PC-9 (cell line): ENCODE data around the gene AGMO. TPM values are rescaled to one million over a fixed set of nuclear protein-coding genes. Genes with fewer than 3 reads are reported as not detected.

ENCODE experiments used
- BruUV-seq: library from RNA; stranded (reverse); fragments of 400-500 nt; replicated peaks from 2 replicates; lab custom pipeline; 2021; lab: Mats Ljungman, UMichigan
- CTCF ChIA-PET: fragments of 300-600 bp; sonication (Branson Sonifier 250); formaldehyde crosslinking; loops from one replicate; lab custom pipeline; 2022; ENCODE audit warnings: antibody characterized with exemption; lab: Charles Lee
- POLR2A ChIA-PET: fragments of 300-600 bp; sonication (Branson Sonifier 250); formaldehyde crosslinking; loops from one replicate; lab custom pipeline; 2022; ENCODE audit warnings: antibody characterized with exemption; ENCODE audit not compliant: unreplicated experiment; lab: Charles Lee
- DNase-seq, 2 experiments: peaks; one replicate each; pipeline versions ENCODE4 v3.0.0 to v3.0.0-alpha.2; 2015 to 2022; ENCODE audit warnings: mixed read lengths in 1 of 2
- H2AFZ ChIP-seq: fragments of 200-600 bp; sonication (generic); 2 replicates; pipeline ENCODE4 v1.8.1; 2017; ENCODE audit warnings: antibody characterized with exemption
- H3F3A ChIP-seq: fragments of 200-600 bp; sonication (generic); 2 replicates; pipeline ENCODE4 v1.8.1; 2017; ENCODE audit warnings: antibody characterized with exemption, mild to moderate bottlenecking, low read depth; ENCODE audit not compliant: insufficient read depth
- H3K27ac ChIP-seq: fragments of 200-600 bp; sonication (generic); 2 replicates; pipeline ENCODE4 v1.6.1; 2016; ENCODE audit warnings: mixed run types
- H3K27me3 ChIP-seq: fragments of 200-600 bp; sonication (generic); 2 replicates; pipeline ENCODE4 v1.6.1; 2016; ENCODE audit warnings: low read depth, mixed run types; ENCODE audit not compliant: insufficient read depth
- H3K36me3 ChIP-seq: fragments of 200-600 bp; sonication (generic); 2 replicates; pipeline ENCODE4 v1.6.1; 2016; ENCODE audit warnings: low read depth, mixed run types
- H3K4me1 ChIP-seq: fragments of 200-600 bp; sonication (generic); replicated peaks from 2 replicates; pipeline ENCODE4 v1.6.1; 2016; ENCODE audit warnings: mixed run types; ENCODE audit not compliant: insufficient read depth
- H3K4me2 ChIP-seq: fragments of 200-600 bp; sonication (generic); 2 replicates; pipeline ENCODE4 v1.6.1; 2017; ENCODE audit warnings: mixed run types
- H3K4me3 ChIP-seq: fragments of 200-600 bp; sonication (generic); 2 replicates; pipeline ENCODE4 v1.6.1; 2016; ENCODE audit warnings: mixed run types
- H3K79me2 ChIP-seq: fragments of 200-600 bp; sonication (generic); 2 replicates; pipeline ENCODE4 v1.6.1; 2017; ENCODE audit warnings: low read depth, mixed run types
- H3K9me2 ChIP-seq: fragments of 200-600 bp; sonication (generic); 2 replicates; pipeline ENCODE4 v1.8.1; 2017; ENCODE audit warnings: mild to moderate bottlenecking; ENCODE audit not compliant: insufficient read depth
- H3K9me3 ChIP-seq: fragments of 200-600 bp; sonication (generic); 2 replicates; pipeline ENCODE4 v1.8.1; 2016; ENCODE audit warnings: low read depth; ENCODE audit not compliant: insufficient read depth
- H4K20me1 ChIP-seq: fragments of 200-600 bp; sonication (generic); 2 replicates; pipeline ENCODE4 v1.8.1; 2017; ENCODE audit not compliant: insufficient read depth
- CTCF ChIP-seq: fragments of 200-600 bp; sonication (generic); conservative IDR thresholded peaks from 2 replicates; pipeline ENCODE4 v1.6.1; 2017; ENCODE audit warnings: mixed run types, antibody characterized with exemption, mild to moderate bottlenecking, moderate library complexity
- EZH2 ChIP-seq: fragments of 200-600 bp; sonication (generic); IDR thresholded peaks from 2 replicates; pipeline ENCODE4 v1.8.0; 2017; ENCODE audit warnings: antibody characterized with exemption, low read depth
- intact Hi-C: fragments of 100-400 bp; cut with micrococcal nuclease; formaldehyde crosslinking; loops from one replicate; pipeline ENCODE4 v1.10.0; 2022; ENCODE audit not compliant: unreplicated experiment
- total RNA-seq: library from RNA; stranded (reverse); gene quantifications from 2 replicates; pipeline ENCODE4 v1.2.3, GENCODE V29; 2021

AGMO gene
- total RNA-seq, 1 experiment from 2014 or later, result not detected

DNA sequence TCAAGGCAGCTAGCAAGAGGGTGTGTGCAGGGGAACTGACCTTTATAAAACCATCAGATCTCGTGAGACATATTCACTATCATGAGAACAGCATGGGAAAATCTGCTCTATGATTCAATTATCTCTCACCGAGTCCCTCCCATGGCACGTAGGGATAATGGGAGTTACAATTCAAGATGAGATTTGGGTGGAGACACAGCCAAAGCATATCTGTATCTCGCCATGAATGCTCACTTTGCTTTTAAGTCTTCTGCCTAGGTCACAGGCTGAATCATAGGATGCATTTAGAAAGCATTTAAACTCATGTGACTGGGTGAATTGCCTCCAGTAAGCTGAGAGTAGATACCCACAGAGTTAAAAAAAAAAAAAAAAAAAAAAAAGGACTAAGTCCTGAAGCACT is 220.0 kb downstream of the AGMO start:
- DNase-seq, result no peak
- POLR2A ChIA-PET, result no interaction called here
- no peaks in the 10 kb centered on the region for H3K9me2 ChIP-seq
- 0 out of 2 replicates have a peak, but pooled peaks cover 3% of the 10 kb centered on the region for H4K20me1 ChIP-seq
- no peaks in the 10 kb centered on the region for H3K36me3 ChIP-seq
- H3K27ac ChIP-seq, result no peak overlapping the region
- H3K27me3 ChIP-seq, result no peaks in the 10 kb centered on the region
- H3K4me1 ChIP-seq, result no peaks in the 10 kb centered on the region
- H2AFZ ChIP-seq, result no peak overlapping the region
- CTCF ChIA-PET, result no interaction called here
- no peak overlapping the region for H3K4me2 ChIP-seq
- BruUV-seq, result no TSS peak
- no peak overlapping the region for H3K4me3 ChIP-seq
- no peaks in the 10 kb centered on the region for H3K79me2 ChIP-seq
- intact Hi-C loops, result no loop called here
- H3F3A ChIP-seq, result no peaks in the 10 kb centered on the region
- no peaks in the 10 kb centered on the region for H3K9me3 ChIP-seq
- TF ChIP-seq CTCF, result no peak

- Histone ChIP-seq H3K4me3 (no peak overlapping the region), H3K4me2 (no peak overlapping the region), H2AFZ (no peak overlapping the region), H4K20me1 (no peaks in the 10 kb centered on the region), H3K36me3 (no peaks in the 10 kb centered on the region), H3K9me2 (no peaks in the 10 kb centered on the region), H3F3A (no peaks in the 10 kb centered on the region), H3K79me2 (no peaks in the 10 kb centered on the region), H3K9me3 (no peaks in the 10 kb centered on the region), H3K27ac (no peak overlapping the region), H3K4me1 (no peaks in the 10 kb centered on the region), H3K27me3 (no peaks in the 10 kb centered on the region)
- no TSS peak for BruUV-seq
- ChIA-PET POLR2A (no interaction called here), CTCF (no interaction called here)
- TF ChIP-seq CTCF (no peak), EZH2 (no peak)
- intact Hi-C loops, result no loop called here
- DNase-seq, result no peak
Measured at GRCh38 chr7:15336146-15336545, 225.7 kb downstream of the AGMO start.

- BruUV-seq, result no TSS peak
- Histone ChIP-seq H2AFZ (no peak overlapping the region), H3F3A (no peaks in the 10 kb centered on the region), H3K36me3 (no peaks in the 10 kb centered on the region), H3K27me3 (no peaks in the 10 kb centered on the region), H3K9me3 (no peaks in the 10 kb centered on the region), H4K20me1 (no peaks in the 10 kb centered on the region), H3K27ac (no peak overlapping the region), H3K4me1 (no peaks in the 10 kb centered on the region), H3K9me2 (no peaks in the 10 kb centered on the region), H3K4me2 (no peak overlapping the region), H3K4me3 (no peak overlapping the region), H3K79me2 (no peaks in the 10 kb centered on the region)
- DNase-seq, result no peak
- CTCF ChIA-PET, result no interaction called here
- no peak for TF ChIP-seq EZH2
- TF ChIP-seq CTCF, result no peak
- intact Hi-C loops, result no loop called here
- POLR2A ChIA-PET, result interaction anchor here (0.6 kb wide), 1 partner anchor 729 kb away, joined by 6 read pairs; no protein-coding TSS in a partner anchor
Measured at GRCh38 chr7:15335390-15335789, 226.4 kb downstream of the AGMO start.
